PC-3 (cell line): ENCODE results near the gene ZNF266. TPM values are rescaled to one million over a fixed set of nuclear protein-coding genes. Genes with fewer than 3 reads are reported as not detected.

Experiments used
- ATAC-seq: fragments of 200-7000 bp; cut with Tn5 transposase; 2 replicates; pipeline ENCODE4 v1.9.1; 2020; ENCODE audit warnings: mild to moderate bottlenecking, moderate library complexity
- Bru-seq: library from RNA; stranded (reverse); fragments of 400-500 nt; gene quantifications from one replicate; lab custom pipeline; 2021; lab: Mats Ljungman, UMichigan
- BruChase-seq, 2 experiments: library from RNA; stranded (reverse); fragments of 400-500 nt; gene quantifications; one replicate each; lab custom pipeline; 2021; lab: Mats Ljungman, UMichigan
- BruUV-seq: library from RNA; stranded (reverse); fragments of 400-500 nt; replicated peaks from 2 replicates; lab custom pipeline; 2021; lab: Mats Ljungman, UMichigan
- CTCF ChIA-PET: fragments of 300-600 bp; sonication (Branson Sonifier 250); formaldehyde crosslinking; loops from one replicate; lab custom pipeline; 2022; ENCODE audit warnings: antibody characterized with exemption; lab: Charles Lee
- POLR2A ChIA-PET: fragments of 300-600 bp; sonication (Branson Sonifier 250); formaldehyde crosslinking; loops from one replicate; lab custom pipeline; 2022; ENCODE audit warnings: antibody characterized with exemption; ENCODE audit not compliant: unreplicated experiment; lab: Charles Lee
- DNase-seq: peaks from one replicate; pipeline ENCODE4 v3.0.0-alpha.2; 2015
- H2AFZ ChIP-seq: fragments of 300-600 bp; sonication (generic); 2 replicates; pipeline ENCODE4 v1.6.0; 2016; ENCODE audit warnings: antibody characterized with exemption, low read length
- H3F3A ChIP-seq: fragments of 300-600 bp; sonication (generic); one replicate; pipeline ENCODE4 v1.6.0; 2017; ENCODE audit warnings: antibody characterized with exemption, low read length, control low read depth, mild to moderate bottlenecking; ENCODE audit not compliant: unreplicated experiment
- H3K27ac ChIP-seq: fragments of 300-600 bp; sonication (generic); 2 replicates; pipeline ENCODE4 v1.5.1; 2016; ENCODE audit warnings: mild to moderate bottlenecking, low read length
- H3K27me3 ChIP-seq: fragments of 300-600 bp; sonication (generic); 2 replicates; pipeline ENCODE4 v1.6.1; 2016; ENCODE audit warnings: low read length, mixed read lengths
- H3K36me3 ChIP-seq: fragments of 300-600 bp; sonication (generic); 2 replicates; pipeline ENCODE4 v1.6.1; 2016; ENCODE audit warnings: low read depth, mixed run types, low read length, mixed read lengths
- H3K4me1 ChIP-seq: fragments of 300-600 bp; sonication (generic); 2 replicates; pipeline ENCODE4 v1.5.1; 2016; ENCODE audit warnings: low read length; ENCODE audit not compliant: insufficient read depth
- H3K4me2 ChIP-seq: fragments of 300-600 bp; sonication (generic); 2 replicates; pipeline ENCODE4 v1.6.0; 2016; ENCODE audit warnings: low read length
- H3K4me3 ChIP-seq: fragments of 300-600 bp; sonication (generic); 2 replicates; pipeline ENCODE4 v1.5.1; 2016; ENCODE audit warnings: mild to moderate bottlenecking, low read length, mixed read lengths
- H3K79me2 ChIP-seq: fragments of 300-600 bp; sonication (generic); 2 replicates; pipeline ENCODE4 v1.6.1; 2017; ENCODE audit warnings: low read length, mixed read lengths
- H3K9ac ChIP-seq: fragments of 300-600 bp; sonication (generic); 2 replicates; pipeline ENCODE4 v1.6.0; 2016; ENCODE audit warnings: mild to moderate bottlenecking, low read length
- H3K9me2 ChIP-seq: fragments of 300-600 bp; sonication (generic); replicated peaks from 2 replicates; pipeline ENCODE4 v1.6.1; 2016; ENCODE audit warnings: mixed run types, low read length, mixed read lengths
- H3K9me3 ChIP-seq: fragments of 300-600 bp; sonication (generic); 2 replicates; pipeline ENCODE4 v1.6.1; 2016; ENCODE audit warnings: low read length, mixed read lengths
- H4K20me1 ChIP-seq: fragments of 300-600 bp; sonication (generic); 2 replicates; pipeline ENCODE4 v1.6.1; 2016; ENCODE audit warnings: low read length, mixed read lengths
- CTCF ChIP-seq: fragments of 300-600 bp; sonication (generic); conservative IDR thresholded peaks from 2 replicates; pipeline ENCODE4 v1.5.1; 2017; ENCODE audit warnings: antibody characterized with exemption, low read depth, mild to moderate bottlenecking, low read length
- EZH2 ChIP-seq: fragments of 300-600 bp; sonication (generic); IDR thresholded peaks from one replicate; pipeline ENCODE4 v1.6.1; 2017; ENCODE audit warnings: antibody characterized with exemption, mild to moderate bottlenecking, low read length; ENCODE audit not compliant: unreplicated experiment
- EZH2phosphoT487 ChIP-seq: fragments of 300-600 bp; sonication (generic); IDR thresholded peaks from 2 replicates; pipeline ENCODE4 v1.6.1; 2018; ENCODE audit warnings: mild to moderate bottlenecking, antibody characterized with exemption, low read length, borderline replicate concordance
- intact Hi-C: fragments of 100-400 bp; cut with micrococcal nuclease; formaldehyde crosslinking; loops from 2 replicates; pipeline ENCODE4 v1.9.0; 2023
- long read RNA-seq: library from polyadenylated mRNA; unstranded; transcript quantifications from one replicate; pipeline ENCODE4 v2.0.0, GENCODE V29; 2021; ENCODE audit not compliant: unreplicated experiment
- total RNA-seq: library from RNA; depleted of rRNA; stranded (reverse); fragments of >200 nt; gene quantifications from 2 replicates; pipeline ENCODE4 v1.2.3, GENCODE V29; 2014; rRNA removed

The ZNF266 gene
- 31.9 and 32.8 TPM in 2 replicates for total RNA-seq
- percentile 86 among the genes with signal in this experiment for Bru-seq, nascent RNA
- BruChase-seq, experiment 1, labeled RNA remaining after a 6-hour chase: percentile 89 among the genes with signal in this experiment
- percentile 91 among the genes with signal in this experiment for BruChase-seq, experiment 2, labeled RNA remaining after a 2-hour chase
- long read RNA-seq, partial matches to known transcripts: 7 of 111 reads
- long read RNA-seq, other reads (novel, unspliced or antisense): 96 of 111 reads

GRCh38 chr19:9435279-9436268, at the start of gene ZNF266:
TSS of gene ZNF266 (minus strand) at chr19:9435573. CDS start at chr19:9420089, 15,484 bp downstream.
- CTCF ChIA-PET: no interaction called here
- intact Hi-C loops: loop anchor here (1.0 to 10.0 kb wide), 4 partner anchors 128 to 361 kb away; partner anchors contain the start of genes ZNF121, ZNF317 and ZNF699
- peak; percentile 90 for ATAC-seq

GRCh38 chr19:9485140-9485539, 49.8 kb upstream of the ZNF266 start:
- ChIA-PET POLR2A (no interaction called here), CTCF (no interaction called here)
- H4K20me1 ChIP-seq: no peaks in the 10 kb centered on the region
- H3K36me3 ChIP-seq: peaks cover 2% of the 10 kb centered on the region; the same call in 1 of the 2 replicates
- intact Hi-C loops: no loop called here
- DNase-seq: no peak
- no peak overlapping the region for H3K4me2 ChIP-seq
- H3K9me2 ChIP-seq: no peaks in the 10 kb centered on the region
- H3K9ac ChIP-seq: no peak overlapping the region
- no peaks in the 10 kb centered on the region for H3K27me3 ChIP-seq
- no peak for ATAC-seq
- H3F3A ChIP-seq: no peaks in the 10 kb centered on the region
- no peak overlapping the region for H2AFZ ChIP-seq
- H3K4me3 ChIP-seq: no peak overlapping the region; the same call in 1 of the 2 replicates
- no peaks in the 10 kb centered on the region for H3K79me2 ChIP-seq
- H3K27ac ChIP-seq: no peak overlapping the region
- no TSS peak for BruUV-seq
- H3K9me3 ChIP-seq: peaks cover 40% of the 10 kb centered on the region
- TF ChIP-seq EZH2: no peak
- no peak for TF ChIP-seq CTCF
- TF ChIP-seq EZH2phosphoT487: no peak
- H3K4me1 ChIP-seq: no peaks in the 10 kb centered on the region

More at GRCh38 chr19:9435279-9436268, at the start of gene ZNF266:
- DNase-seq: peak; percentile 97
- Histone ChIP-seq H3K4me3 (peak within 1 kb of the TSS; percentile 85), H3K79me2 (peaks cover 41% of the 10 kb centered on the region), H4K20me1 (0 out of 2 replicates have a peak, but pooled peaks cover 5% of the 10 kb centered on the region), H3F3A (no peaks in the 10 kb centered on the region), H3K9me3 (0 out of 2 replicates have a peak, but pooled peaks cover 11% of the 10 kb centered on the region), H3K9ac (peak within 1 kb of the TSS; percentile 85), H3K27ac (peak within 1 kb of the TSS; percentile 41), H3K4me1 (peaks cover 7% of the 10 kb centered on the region; the same call in 1 of the 2 replicates), H3K4me2 (peak within 1 kb of the TSS; percentile 93), H3K36me3 (peaks cover 44% of the 10 kb centered on the region), H3K27me3 (no peaks in the 10 kb centered on the region), H2AFZ (peak within 1 kb of the TSS; percentile 76), H3K9me2 (no peaks in the 10 kb centered on the region)
- BruUV-seq: TSS peak; percentile 58
- TF ChIP-seq CTCF (peak; percentile 46), EZH2 (no peak)
- POLR2A ChIA-PET: interaction anchor here (0.7 kb wide), 1 partner anchor 126 kb away, joined by 3 read pairs; no protein-coding TSS in a partner anchor
